ENCODE measurements around the gene OSBPL8.

DNA sequence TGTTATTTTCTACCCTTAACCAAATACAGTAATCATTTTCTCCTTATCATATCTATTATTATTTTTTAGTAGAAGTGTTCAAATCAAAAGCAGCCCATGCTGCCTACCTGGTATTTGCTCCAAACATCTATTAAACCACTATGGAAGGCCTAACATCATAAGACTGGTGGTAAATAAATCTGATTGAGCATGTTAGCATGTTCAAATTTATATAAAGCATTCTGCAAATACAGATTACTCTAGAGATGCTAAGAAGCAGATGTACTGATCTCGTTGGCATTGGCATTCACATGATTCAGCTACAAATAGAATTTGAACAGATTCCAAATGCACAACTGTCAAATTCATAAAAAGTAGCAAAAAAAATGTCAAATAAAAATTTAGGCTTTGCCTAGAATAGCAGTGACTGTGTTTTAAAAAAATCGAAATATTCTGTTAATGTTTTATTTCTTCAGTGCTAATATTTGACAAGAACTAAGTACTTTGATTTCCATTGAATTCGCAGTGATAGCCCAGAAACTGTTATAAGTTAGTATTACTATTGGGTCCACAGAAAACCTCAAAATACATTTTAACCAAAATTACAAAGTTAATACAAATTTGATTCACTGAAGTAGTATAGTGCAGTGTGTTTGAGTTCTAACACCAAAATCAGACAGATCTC is 9.4 kb upstream of the OSBPL8 start:
- TF ChIP-seq, protein P1, sequence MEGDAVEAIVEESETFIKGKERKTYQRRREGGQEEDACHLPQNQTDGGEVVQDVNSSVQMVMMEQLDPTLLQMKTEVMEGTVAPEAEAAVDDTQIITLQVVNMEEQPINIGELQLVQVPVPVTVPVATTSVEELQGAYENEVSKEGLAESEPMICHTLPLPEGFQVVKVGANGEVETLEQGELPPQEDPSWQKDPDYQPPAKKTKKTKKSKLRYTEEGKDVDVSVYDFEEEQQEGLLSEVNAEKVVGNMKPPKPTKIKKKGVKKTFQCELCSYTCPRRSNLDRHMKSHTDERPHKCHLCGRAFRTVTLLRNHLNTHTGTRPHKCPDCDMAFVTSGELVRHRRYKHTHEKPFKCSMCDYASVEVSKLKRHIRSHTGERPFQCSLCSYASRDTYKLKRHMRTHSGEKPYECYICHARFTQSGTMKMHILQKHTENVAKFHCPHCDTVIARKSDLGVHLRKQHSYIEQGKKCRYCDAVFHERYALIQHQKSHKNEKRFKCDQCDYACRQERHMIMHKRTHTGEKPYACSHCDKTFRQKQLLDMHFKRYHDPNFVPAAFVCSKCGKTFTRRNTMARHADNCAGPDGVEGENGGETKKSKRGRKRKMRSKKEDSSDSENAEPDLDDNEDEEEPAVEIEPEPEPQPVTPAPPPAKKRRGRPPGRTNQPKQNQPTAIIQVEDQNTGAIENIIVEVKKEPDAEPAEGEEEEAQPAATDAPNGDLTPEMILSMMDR (IDR thresholded peaks at IDR 0.05), result no peak
- TF ChIP-seq POLR2A (IDR thresholded peaks at IDR 0.05) (no peak), POLR2AphosphoS5 (IDR thresholded peaks at IDR 0.05) (no peak), EP300 (IDR thresholded peaks at IDR 0.05; ENCODE audit: low read depth) (no peak)

Measured in transverse colon (tissue), 4 donors.